Measurements from ENCODE around the gene ACIN1. TPM values are rescaled to one million over a fixed set of nuclear protein-coding genes. Genes with fewer than 3 reads are reported as not detected.
A peak's percentile ranks its signal among the peaks of the same experiment; 100 is the strongest.

The ACIN1 gene
- total and polyA plus RNA-seq, 9 of the 15 experiments (the other 6 are each of a cell fraction or from before 2014, with no cell fraction given): 5.0 to 196 (median 129) TPM

DNA sequence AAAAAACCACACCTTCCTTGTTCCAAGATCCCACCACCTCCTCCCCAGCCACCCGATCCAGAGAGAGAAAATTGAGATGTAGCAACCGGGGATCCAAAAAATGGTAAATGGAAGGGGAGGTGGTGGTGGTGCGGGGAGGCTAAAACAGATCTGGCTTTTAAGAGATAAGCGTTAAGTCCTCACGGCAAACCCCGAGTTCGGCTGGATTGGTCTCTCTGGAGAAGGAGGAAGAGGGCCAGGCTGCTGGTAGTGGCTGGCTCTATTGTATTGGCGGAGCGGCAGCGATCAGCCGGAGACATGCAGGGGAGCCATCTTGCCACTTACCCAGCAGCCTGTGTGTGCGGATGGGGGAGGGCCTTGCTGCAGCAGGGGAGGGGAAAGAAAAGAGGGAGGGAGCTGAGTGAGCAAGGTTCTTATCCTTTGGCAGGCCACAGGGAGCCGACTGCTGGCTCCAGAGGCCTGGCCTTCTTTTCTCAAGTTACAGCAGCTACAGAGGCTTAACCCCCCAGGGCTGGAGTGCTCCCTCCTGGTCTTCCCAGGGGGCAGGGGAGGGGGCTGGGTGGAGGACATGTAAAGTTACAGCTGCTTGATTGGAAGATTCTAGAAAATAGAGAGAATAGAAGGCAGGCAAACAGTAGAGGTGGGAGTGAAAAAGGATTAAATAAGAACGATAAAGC lies 23.6 kb downstream of the ACIN1 start (continued):
- TF ChIP-seq, protein P1, sequence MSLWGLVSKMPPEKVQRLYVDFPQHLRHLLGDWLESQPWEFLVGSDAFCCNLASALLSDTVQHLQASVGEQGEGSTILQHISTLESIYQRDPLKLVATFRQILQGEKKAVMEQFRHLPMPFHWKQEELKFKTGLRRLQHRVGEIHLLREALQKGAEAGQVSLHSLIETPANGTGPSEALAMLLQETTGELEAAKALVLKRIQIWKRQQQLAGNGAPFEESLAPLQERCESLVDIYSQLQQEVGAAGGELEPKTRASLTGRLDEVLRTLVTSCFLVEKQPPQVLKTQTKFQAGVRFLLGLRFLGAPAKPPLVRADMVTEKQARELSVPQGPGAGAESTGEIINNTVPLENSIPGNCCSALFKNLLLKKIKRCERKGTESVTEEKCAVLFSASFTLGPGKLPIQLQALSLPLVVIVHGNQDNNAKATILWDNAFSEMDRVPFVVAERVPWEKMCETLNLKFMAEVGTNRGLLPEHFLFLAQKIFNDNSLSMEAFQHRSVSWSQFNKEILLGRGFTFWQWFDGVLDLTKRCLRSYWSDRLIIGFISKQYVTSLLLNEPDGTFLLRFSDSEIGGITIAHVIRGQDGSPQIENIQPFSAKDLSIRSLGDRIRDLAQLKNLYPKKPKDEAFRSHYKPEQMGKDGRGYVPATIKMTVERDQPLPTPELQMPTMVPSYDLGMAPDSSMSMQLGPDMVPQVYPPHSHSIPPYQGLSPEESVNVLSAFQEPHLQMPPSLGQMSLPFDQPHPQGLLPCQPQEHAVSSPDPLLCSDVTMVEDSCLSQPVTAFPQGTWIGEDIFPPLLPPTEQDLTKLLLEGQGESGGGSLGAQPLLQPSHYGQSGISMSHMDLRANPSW (CRISPR knock-in tag; IDR thresholded peaks at IDR 0.05): no peak
- no peak for TF ChIP-seq CHD4 (IDR thresholded peaks at IDR 0.05; ENCODE audit: insufficient read depth, insufficient replicate concordance, low read depth, low read length, poor library complexity, severe bottlenecking)
- no peak for TF ChIP-seq SAFB2 (IDR thresholded peaks at IDR 0.05; ENCODE audit: borderline replicate concordance, low read depth, low read length, severe bottlenecking)
- no peak for TF ChIP-seq HDGF (IDR thresholded peaks at IDR 0.05)
- TF ChIP-seq GATA2 (CRISPR knock-in tag; IDR thresholded peaks at IDR 0.05): no peak
- no peak for TF ChIP-seq TCF7L2 (IDR thresholded peaks at IDR 0.05; ENCODE audit: low read depth, low read length)
- peak; percentile 78 for TF ChIP-seq SIN3B (IDR thresholded peaks at IDR 0.05; ENCODE audit: low read depth)
- TF ChIP-seq, protein P2, sequence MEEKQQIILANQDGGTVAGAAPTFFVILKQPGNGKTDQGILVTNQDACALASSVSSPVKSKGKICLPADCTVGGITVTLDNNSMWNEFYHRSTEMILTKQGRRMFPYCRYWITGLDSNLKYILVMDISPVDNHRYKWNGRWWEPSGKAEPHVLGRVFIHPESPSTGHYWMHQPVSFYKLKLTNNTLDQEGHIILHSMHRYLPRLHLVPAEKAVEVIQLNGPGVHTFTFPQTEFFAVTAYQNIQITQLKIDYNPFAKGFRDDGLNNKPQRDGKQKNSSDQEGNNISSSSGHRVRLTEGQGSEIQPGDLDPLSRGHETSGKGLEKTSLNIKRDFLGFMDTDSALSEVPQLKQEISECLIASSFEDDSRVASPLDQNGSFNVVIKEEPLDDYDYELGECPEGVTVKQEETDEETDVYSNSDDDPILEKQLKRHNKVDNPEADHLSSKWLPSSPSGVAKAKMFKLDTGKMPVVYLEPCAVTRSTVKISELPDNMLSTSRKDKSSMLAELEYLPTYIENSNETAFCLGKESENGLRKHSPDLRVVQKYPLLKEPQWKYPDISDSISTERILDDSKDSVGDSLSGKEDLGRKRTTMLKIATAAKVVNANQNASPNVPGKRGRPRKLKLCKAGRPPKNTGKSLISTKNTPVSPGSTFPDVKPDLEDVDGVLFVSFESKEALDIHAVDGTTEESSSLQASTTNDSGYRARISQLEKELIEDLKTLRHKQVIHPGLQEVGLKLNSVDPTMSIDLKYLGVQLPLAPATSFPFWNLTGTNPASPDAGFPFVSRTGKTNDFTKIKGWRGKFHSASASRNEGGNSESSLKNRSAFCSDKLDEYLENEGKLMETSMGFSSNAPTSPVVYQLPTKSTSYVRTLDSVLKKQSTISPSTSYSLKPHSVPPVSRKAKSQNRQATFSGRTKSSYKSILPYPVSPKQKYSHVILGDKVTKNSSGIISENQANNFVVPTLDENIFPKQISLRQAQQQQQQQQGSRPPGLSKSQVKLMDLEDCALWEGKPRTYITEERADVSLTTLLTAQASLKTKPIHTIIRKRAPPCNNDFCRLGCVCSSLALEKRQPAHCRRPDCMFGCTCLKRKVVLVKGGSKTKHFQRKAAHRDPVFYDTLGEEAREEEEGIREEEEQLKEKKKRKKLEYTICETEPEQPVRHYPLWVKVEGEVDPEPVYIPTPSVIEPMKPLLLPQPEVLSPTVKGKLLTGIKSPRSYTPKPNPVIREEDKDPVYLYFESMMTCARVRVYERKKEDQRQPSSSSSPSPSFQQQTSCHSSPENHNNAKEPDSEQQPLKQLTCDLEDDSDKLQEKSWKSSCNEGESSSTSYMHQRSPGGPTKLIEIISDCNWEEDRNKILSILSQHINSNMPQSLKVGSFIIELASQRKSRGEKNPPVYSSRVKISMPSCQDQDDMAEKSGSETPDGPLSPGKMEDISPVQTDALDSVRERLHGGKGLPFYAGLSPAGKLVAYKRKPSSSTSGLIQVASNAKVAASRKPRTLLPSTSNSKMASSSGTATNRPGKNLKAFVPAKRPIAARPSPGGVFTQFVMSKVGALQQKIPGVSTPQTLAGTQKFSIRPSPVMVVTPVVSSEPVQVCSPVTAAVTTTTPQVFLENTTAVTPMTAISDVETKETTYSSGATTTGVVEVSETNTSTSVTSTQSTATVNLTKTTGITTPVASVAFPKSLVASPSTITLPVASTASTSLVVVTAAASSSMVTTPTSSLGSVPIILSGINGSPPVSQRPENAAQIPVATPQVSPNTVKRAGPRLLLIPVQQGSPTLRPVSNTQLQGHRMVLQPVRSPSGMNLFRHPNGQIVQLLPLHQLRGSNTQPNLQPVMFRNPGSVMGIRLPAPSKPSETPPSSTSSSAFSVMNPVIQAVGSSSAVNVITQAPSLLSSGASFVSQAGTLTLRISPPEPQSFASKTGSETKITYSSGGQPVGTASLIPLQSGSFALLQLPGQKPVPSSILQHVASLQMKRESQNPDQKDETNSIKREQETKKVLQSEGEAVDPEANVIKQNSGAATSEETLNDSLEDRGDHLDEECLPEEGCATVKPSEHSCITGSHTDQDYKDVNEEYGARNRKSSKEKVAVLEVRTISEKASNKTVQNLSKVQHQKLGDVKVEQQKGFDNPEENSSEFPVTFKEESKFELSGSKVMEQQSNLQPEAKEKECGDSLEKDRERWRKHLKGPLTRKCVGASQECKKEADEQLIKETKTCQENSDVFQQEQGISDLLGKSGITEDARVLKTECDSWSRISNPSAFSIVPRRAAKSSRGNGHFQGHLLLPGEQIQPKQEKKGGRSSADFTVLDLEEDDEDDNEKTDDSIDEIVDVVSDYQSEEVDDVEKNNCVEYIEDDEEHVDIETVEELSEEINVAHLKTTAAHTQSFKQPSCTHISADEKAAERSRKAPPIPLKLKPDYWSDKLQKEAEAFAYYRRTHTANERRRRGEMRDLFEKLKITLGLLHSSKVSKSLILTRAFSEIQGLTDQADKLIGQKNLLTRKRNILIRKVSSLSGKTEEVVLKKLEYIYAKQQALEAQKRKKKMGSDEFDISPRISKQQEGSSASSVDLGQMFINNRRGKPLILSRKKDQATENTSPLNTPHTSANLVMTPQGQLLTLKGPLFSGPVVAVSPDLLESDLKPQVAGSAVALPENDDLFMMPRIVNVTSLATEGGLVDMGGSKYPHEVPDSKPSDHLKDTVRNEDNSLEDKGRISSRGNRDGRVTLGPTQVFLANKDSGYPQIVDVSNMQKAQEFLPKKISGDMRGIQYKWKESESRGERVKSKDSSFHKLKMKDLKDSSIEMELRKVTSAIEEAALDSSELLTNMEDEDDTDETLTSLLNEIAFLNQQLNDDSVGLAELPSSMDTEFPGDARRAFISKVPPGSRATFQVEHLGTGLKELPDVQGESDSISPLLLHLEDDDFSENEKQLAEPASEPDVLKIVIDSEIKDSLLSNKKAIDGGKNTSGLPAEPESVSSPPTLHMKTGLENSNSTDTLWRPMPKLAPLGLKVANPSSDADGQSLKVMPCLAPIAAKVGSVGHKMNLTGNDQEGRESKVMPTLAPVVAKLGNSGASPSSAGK (IDR thresholded peaks at IDR 0.05): no peak
- TF ChIP-seq, protein P3, sequence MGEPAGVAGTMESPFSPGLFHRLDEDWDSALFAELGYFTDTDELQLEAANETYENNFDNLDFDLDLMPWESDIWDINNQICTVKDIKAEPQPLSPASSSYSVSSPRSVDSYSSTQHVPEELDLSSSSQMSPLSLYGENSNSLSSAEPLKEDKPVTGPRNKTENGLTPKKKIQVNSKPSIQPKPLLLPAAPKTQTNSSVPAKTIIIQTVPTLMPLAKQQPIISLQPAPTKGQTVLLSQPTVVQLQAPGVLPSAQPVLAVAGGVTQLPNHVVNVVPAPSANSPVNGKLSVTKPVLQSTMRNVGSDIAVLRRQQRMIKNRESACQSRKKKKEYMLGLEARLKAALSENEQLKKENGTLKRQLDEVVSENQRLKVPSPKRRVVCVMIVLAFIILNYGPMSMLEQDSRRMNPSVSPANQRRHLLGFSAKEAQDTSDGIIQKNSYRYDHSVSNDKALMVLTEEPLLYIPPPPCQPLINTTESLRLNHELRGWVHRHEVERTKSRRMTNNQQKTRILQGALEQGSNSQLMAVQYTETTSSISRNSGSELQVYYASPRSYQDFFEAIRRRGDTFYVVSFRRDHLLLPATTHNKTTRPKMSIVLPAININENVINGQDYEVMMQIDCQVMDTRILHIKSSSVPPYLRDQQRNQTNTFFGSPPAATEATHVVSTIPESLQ (CRISPR knock-in tag; IDR thresholded peaks at IDR 0.05): no peak
- TF ChIP-seq ZNF431 (CRISPR knock-in tag; IDR thresholded peaks at IDR 0.05): no peak
- no peak for TF ChIP-seq ZNF77 (CRISPR knock-in tag; IDR thresholded peaks at IDR 0.05)

All from K562 (cell line).